Renal cortical epithelial cell (primary cell): ENCODE results near the gene AFF1. TPM values are rescaled to one million over a fixed set of nuclear protein-coding genes. Genes with fewer than 3 reads are reported as not detected.

Experiments
- DNase-seq: peaks from one replicate; pipeline ENCODE4 v3.0.0-alpha.2; 2011; ENCODE audit warnings: low read depth
- total RNA-seq: library from RNA; depleted of rRNA; stranded (reverse); fragments of >200 nt; gene quantifications from 2 replicates; pipeline ENCODE4 v1.2.3, GENCODE V29; 2014

The AFF1 gene
- total RNA-seq, 1 donor from 2014 or later = 134 TPM

GRCh38 chr4:87037171-87037570 is 102.4 kb downstream of the AFF1 start:
- DNase-seq = peak; percentile 75

- peak; percentile 87 for DNase-seq
Measured at GRCh38 chr4:87037671-87038334, 103.0 kb downstream of the AFF1 start.

GRCh38 chr4:87038837-87039615 is 104.2 kb downstream of the AFF1 start:
- DNase-seq = peak; percentile 98

- no peak for DNase-seq
Measured at GRCh38 chr4:87041141-87041540, 106.3 kb downstream of the AFF1 start.

- DNase-seq = no peak
Measured at GRCh38 chr4:87042221-87042620, 107.4 kb downstream of the AFF1 start.

- peak; percentile 54 for DNase-seq
Measured at GRCh38 chr4:87042986-87043820, 108.4 kb downstream of the AFF1 start.

GRCh38 chr4:87044511-87045233 is 109.9 kb downstream of the AFF1 start:
- peak; percentile 75 for DNase-seq

- no peak for DNase-seq
Measured at GRCh38 chr4:87045234-87045558, 110.4 kb downstream of the AFF1 start.

GRCh38 chr4:87045659-87046058 is 110.8 kb downstream of the AFF1 start:
- DNase-seq = no peak

- DNase-seq = no peak
Measured at GRCh38 chr4:87046121-87046551, 111.3 kb downstream of the AFF1 start.

- DNase-seq = no peak
Measured at GRCh38 chr4:87047281-87047798, 112.5 kb downstream of the AFF1 start.

GRCh38 chr4:87049508-87049907 is 114.7 kb downstream of the AFF1 start:
- DNase-seq = no peak

- DNase-seq = no peak
Measured at GRCh38 chr4:87050596-87050995, 115.8 kb downstream of the AFF1 start.

- no peak for DNase-seq
Measured at GRCh38 chr4:87051121-87051713, 116.4 kb downstream of the AFF1 start.

- no peak for DNase-seq
Measured at GRCh38 chr4:87052615-87053014, 117.8 kb downstream of the AFF1 start.

- DNase-seq = no peak
Measured at GRCh38 chr4:87053176-87053658, 118.4 kb downstream of the AFF1 start.

- DNase-seq = no peak
Measured at GRCh38 chr4:87053802-87054767, 119.3 kb downstream of the AFF1 start.

GRCh38 chr4:87054900-87055299 is 120.1 kb downstream of the AFF1 start:
- no peak for DNase-seq

GRCh38 chr4:87055311-87055710 is 120.5 kb downstream of the AFF1 start:
- DNase-seq = no peak

- DNase-seq = no peak
Measured at GRCh38 chr4:87056881-87057280, 122.1 kb downstream of the AFF1 start.
